Muscle layer of colon (tissue), 2 donors: ENCODE results near the gene GOT1.

Source experiments
- H3K27ac ChIP-seq: one replicate; pipeline ENCODE4 v1.7.0; 2013; ENCODE audit warnings: low read depth, mild to moderate bottlenecking, low read length, moderate library complexity
- H3K27me3 ChIP-seq, 2 donors: one replicate each; pipeline ENCODE4 v1.7.0; 2013; ENCODE audit warnings: low read length in 2 of 2, mild to moderate bottlenecking in 2 of 2; ENCODE audit not compliant: insufficient read depth in 2 of 2, control insufficient read depth in 1 of 2
- H3K36me3 ChIP-seq: one replicate; pipeline ENCODE4 v1.7.0; 2013; ENCODE audit warnings: mild to moderate bottlenecking, low read length; ENCODE audit not compliant: insufficient read depth
- H3K4me1 ChIP-seq: one replicate; pipeline ENCODE4 v1.7.0; 2013; ENCODE audit warnings: mild to moderate bottlenecking, low read length; ENCODE audit not compliant: insufficient read depth
- H3K4me3 ChIP-seq, 2 donors: one replicate each; pipeline ENCODE4 v1.7.0; 2013; ENCODE audit warnings: low read length in 2 of 2, low read depth in 1 of 2, mild to moderate bottlenecking in 1 of 2, moderate library complexity in 1 of 2
- H3K9ac ChIP-seq: one replicate; pipeline ENCODE4 v1.7.0; 2013; ENCODE audit warnings: low read length
- H3K9me3 ChIP-seq: one replicate; pipeline ENCODE4 v1.7.0; 2013; ENCODE audit warnings: mild to moderate bottlenecking, low read length
- donor health status: abdominal sarcoma.
- donor health status: Adenocarcinoma of cecum.

Gene GOT1

DNA sequence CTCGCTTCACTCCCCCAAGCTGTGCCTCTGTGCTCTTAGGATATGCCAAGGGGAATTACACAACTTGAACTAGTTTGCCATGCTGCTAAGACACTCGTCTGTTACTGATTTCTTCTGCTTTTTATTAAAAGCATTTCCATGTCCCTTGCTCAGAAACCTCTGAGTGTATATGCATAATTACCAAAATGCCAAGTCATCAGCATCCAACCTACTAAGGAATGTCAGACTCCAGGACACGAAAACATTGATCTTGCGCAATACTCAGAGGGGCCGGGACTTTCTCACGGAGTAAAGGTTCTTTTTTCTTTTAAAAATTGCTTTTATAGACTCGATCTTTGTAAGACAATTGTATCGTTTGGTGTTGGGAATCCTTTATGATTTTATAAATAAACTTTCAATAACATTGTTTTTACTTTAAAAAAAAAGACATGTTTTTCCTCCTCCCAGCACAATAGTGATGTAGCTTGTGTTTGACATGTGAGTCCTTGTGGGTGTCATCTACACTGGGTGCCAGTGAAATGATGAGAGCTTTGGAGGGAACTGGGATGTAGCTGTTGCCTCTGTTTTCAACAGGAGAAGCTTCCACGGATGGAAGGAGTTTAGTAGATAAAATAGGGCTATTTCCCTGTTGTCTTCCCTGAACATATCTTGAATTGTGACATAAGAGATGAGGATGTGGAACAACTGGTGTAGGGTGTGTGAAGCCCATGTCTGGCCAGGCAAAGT is 57.7 kb downstream of the GOT1 start:
- H3K27me3 ChIP-seq: no peaks in the 10 kb centered on the region

GRCh38 chr10:99370993-99371392 is 59.4 kb downstream of the GOT1 start:
- no peak overlapping the region for H3K27ac ChIP-seq
- no peaks in the 10 kb centered on the region for H3K4me1 ChIP-seq
- no peaks in the 10 kb centered on the region for H3K9me3 ChIP-seq
- no peaks in the 10 kb centered on the region for H3K27me3 ChIP-seq
- H3K4me3 ChIP-seq: no peak overlapping the region
- H3K9ac ChIP-seq: no peak overlapping the region
- H3K36me3 ChIP-seq: no peaks in the 10 kb centered on the region

More for the DNA sequence above, 57.7 kb downstream of the GOT1 start:
- H3K9ac ChIP-seq: no peak overlapping the region
- H3K4me1 ChIP-seq: no peaks in the 10 kb centered on the region
- no peak overlapping the region for H3K27ac ChIP-seq
- H3K4me3 ChIP-seq: no peak overlapping the region
- H3K36me3 ChIP-seq: no peaks in the 10 kb centered on the region
- H3K9me3 ChIP-seq: no peaks in the 10 kb centered on the region

DNA sequence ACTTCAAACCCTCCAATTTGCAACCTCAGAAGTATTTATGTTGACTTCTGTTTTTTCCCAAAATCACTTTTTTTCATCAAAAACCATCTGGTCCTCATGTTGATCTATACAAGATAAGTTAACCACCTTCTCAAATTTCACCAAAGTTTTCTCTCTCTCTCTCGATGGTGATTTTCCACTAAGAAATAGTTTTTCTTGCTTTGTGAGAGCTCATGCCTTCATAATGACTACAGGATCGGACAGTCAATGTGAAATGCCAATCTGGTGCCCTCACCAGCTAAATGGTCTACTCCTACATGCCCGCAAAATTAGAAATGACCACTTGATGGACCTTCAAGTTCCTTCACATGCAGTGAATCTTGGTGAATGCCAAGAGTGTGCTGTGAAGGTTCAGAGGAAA is 60.9 kb downstream of the GOT1 start:
- Histone ChIP-seq H3K36me3 (no peaks in the 10 kb centered on the region), H3K4me3 (no peak overlapping the region), H3K9ac (no peak overlapping the region), H3K27ac (no peak overlapping the region), H3K4me1 (no peaks in the 10 kb centered on the region), H3K27me3 (no peaks in the 10 kb centered on the region), H3K9me3 (no peaks in the 10 kb centered on the region)

- no peaks in the 10 kb centered on the region for H3K27me3 ChIP-seq
- no peaks in the 10 kb centered on the region for H3K9me3 ChIP-seq
These were observed 61.3 kb downstream of the GOT1 start for GRCh38 chr10:99369126-99369525.

DNA sequence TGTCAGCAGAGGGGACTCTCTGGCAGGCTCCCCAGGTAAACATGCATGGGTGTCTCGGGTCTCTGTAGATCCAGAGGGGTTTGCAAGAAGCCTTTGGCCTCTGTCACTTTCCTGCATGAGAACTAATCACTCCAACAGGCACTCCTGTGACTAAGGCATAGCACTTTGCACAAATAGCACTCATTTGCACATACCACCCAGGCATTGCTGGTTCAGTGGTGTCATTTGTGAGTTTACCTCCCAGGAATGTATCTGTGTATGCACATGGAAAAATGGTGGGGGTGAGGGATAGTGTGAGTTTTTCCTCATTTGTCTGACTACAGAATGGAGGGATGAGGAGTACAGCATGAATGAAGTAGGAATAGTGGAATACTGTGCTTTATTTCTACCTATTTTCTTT is 61.8 kb downstream of the GOT1 start:
- no peak overlapping the region for H3K9ac ChIP-seq
- H3K4me1 ChIP-seq: no peaks in the 10 kb centered on the region
- no peak overlapping the region for H3K27ac ChIP-seq
- no peaks in the 10 kb centered on the region for H3K27me3 ChIP-seq
- H3K4me3 ChIP-seq: no peak overlapping the region
- H3K9me3 ChIP-seq: no peaks in the 10 kb centered on the region
- H3K36me3 ChIP-seq: no peaks in the 10 kb centered on the region

More at GRCh38 chr10:99369126-99369525, 61.3 kb downstream of the GOT1 start:
- Histone ChIP-seq H3K36me3 (no peaks in the 10 kb centered on the region), H3K27ac (no peak overlapping the region), H3K9ac (no peak overlapping the region), H3K4me1 (no peaks in the 10 kb centered on the region), H3K4me3 (no peak overlapping the region)

GRCh38 chr10:99366666-99367065 is 63.8 kb downstream of the GOT1 start:
- Histone ChIP-seq H3K4me3 (no peak overlapping the region), H3K9me3 (no peaks in the 10 kb centered on the region), H3K9ac (no peak overlapping the region), H3K4me1 (no peaks in the 10 kb centered on the region), H3K27ac (no peak overlapping the region), H3K36me3 (no peaks in the 10 kb centered on the region), H3K27me3 (no peaks in the 10 kb centered on the region)

- H3K27ac ChIP-seq: no peak overlapping the region
These were observed 64.7 kb downstream of the GOT1 start for GRCh38 chr10:99365736-99366135.

DNA sequence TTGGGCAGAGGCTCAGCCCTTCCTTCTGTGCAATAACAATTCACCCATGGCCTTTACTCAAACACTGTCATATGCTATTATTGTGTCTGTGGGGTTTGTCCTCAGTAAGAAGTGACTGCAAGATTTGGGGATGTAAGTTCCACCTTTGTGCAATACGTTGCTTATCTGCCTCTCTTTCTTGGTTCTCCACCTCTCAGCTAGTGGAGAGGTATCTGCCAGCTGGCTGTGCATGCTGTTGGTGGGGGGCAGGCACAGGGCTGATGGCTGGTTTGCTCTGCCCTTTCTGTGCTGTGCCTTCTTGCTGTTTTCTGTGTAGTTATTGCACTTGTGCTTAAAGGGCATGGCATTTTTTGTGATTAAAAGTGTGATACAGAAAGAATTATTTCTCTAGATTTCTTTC is 65.1 kb downstream of the GOT1 start:
- Histone ChIP-seq H3K9me3 (no peaks in the 10 kb centered on the region), H3K4me1 (no peaks in the 10 kb centered on the region), H3K27me3 (no peaks in the 10 kb centered on the region), H3K27ac (no peak overlapping the region), H3K36me3 (no peaks in the 10 kb centered on the region), H3K9ac (no peak overlapping the region), H3K4me3 (no peak overlapping the region)

More at GRCh38 chr10:99365736-99366135, 64.7 kb downstream of the GOT1 start:
- Histone ChIP-seq H3K4me1 (no peaks in the 10 kb centered on the region), H3K9ac (no peak overlapping the region), H3K4me3 (no peak overlapping the region), H3K9me3 (no peaks in the 10 kb centered on the region), H3K36me3 (no peaks in the 10 kb centered on the region), H3K27me3 (no peaks in the 10 kb centered on the region)

DNA sequence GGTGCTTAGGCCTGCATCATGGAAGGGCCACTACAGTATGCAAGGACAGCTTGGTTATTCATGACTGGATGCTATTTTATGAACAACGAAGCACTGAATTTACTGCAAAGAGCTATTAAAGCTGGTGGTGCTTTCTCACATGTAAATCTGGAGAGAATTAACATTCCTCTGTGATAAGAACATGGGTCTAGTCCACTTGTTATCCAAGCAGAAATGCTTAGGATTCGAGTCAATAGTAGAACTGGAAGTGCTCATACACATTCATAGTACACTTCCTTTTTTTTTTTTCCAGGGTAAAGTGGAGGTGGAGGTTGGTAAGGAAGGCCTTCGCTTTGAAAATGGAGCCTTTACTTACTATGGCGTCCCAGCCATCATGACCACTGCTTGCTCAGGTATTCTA is 66.3 kb downstream of the GOT1 start:
- no peaks in the 10 kb centered on the region for H3K4me1 ChIP-seq
- H3K27ac ChIP-seq: no peak overlapping the region

GRCh38 chr10:99360934-99361333 is 69.5 kb downstream of the GOT1 start:
- H3K36me3 ChIP-seq: no peaks in the 10 kb centered on the region

More for the DNA sequence above, 66.3 kb downstream of the GOT1 start:
- Histone ChIP-seq H3K9me3 (no peaks in the 10 kb centered on the region), H3K36me3 (no peaks in the 10 kb centered on the region), H3K4me3 (no peak overlapping the region), H3K9ac (no peak overlapping the region), H3K27me3 (no peaks in the 10 kb centered on the region)

DNA sequence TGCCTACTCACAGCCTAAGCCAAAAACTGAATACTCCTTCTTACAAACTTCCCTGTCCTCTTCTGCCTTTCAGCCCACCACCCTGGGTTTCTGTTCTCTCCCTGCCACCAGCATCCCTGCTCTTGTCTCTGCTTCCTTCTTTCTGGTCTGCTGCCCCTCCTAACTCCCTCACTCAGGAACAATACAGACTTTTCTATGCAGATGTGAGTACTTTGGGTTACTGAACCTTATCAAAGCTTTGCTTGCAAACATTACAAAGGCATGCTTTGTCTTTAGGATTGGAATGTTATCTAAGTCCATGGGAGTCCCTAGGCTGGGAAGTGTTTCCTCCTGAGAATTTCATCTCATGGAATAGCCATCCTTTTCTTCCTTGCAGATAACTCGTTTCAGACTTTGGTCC is 72.3 kb downstream of the GOT1 start:
- Histone ChIP-seq H3K4me1 (no peaks in the 10 kb centered on the region), H3K27me3 (no peaks in the 10 kb centered on the region), H3K9me3 (no peaks in the 10 kb centered on the region), H3K4me3 (no peak overlapping the region), H3K9ac (no peak overlapping the region), H3K36me3 (no peaks in the 10 kb centered on the region), H3K27ac (no peak overlapping the region)

More at GRCh38 chr10:99360934-99361333, 69.5 kb downstream of the GOT1 start:
- no peaks in the 10 kb centered on the region for H3K9me3 ChIP-seq
- no peaks in the 10 kb centered on the region for H3K27me3 ChIP-seq
- H3K4me1 ChIP-seq: no peaks in the 10 kb centered on the region
- no peak overlapping the region for H3K4me3 ChIP-seq
- H3K27ac ChIP-seq: no peak overlapping the region
- no peak overlapping the region for H3K9ac ChIP-seq

DNA sequence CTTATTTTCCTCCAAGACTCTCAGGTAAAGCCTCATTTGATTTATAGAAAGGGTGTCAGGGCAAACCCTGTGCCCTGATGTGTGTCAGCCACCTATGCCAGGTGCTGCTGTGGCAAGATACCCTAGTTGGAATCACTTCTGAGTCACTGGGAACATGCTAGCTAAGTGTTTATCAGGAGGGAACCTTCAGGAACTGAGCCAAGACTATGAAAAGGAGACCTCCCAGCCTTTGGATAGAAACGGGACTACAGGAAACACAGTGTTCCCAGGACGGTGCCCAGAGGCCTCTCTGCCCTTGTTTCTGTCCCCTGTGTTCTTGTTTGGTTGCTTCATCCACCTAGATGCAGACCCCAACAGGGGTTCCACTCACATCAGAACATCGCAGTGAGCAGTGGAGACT is 72.7 kb downstream of the GOT1 start:
- H3K36me3 ChIP-seq: no peaks in the 10 kb centered on the region
- no peak overlapping the region for H3K27ac ChIP-seq
- no peaks in the 10 kb centered on the region for H3K27me3 ChIP-seq
- H3K4me1 ChIP-seq: no peaks in the 10 kb centered on the region
- H3K9me3 ChIP-seq: no peaks in the 10 kb centered on the region
- H3K4me3 ChIP-seq: no peak overlapping the region
- no peak overlapping the region for H3K9ac ChIP-seq
